Glutamatergic neuron (in vitro differentiated cells): Measurements from ENCODE around the gene OAS1. TPM values are rescaled to one million over a fixed set of nuclear protein-coding genes. Genes with fewer than 3 reads are reported as not detected.

Source experiments
- DNase-seq: peaks from one replicate; pipeline ENCODE4 v3.0.0; 2022
- H3K27ac Mint-ChIP-seq: one replicate; pipeline ENCODE4 v1.8.0; 2020; ENCODE audit warnings: mild to moderate bottlenecking, mixed read lengths, inconsistent platforms; ENCODE audit not compliant: unreplicated experiment
- H3K27me3 Mint-ChIP-seq: one replicate; pipeline ENCODE4 v1.8.0; 2020; ENCODE audit warnings: mild to moderate bottlenecking, moderate library complexity, mixed read lengths, inconsistent platforms; ENCODE audit not compliant: unreplicated experiment
- H3K36me3 Mint-ChIP-seq: one replicate; pipeline ENCODE4 v1.8.0; 2020; ENCODE audit warnings: mild to moderate bottlenecking, mixed read lengths, inconsistent platforms; ENCODE audit not compliant: unreplicated experiment
- H3K4me1 Mint-ChIP-seq: one replicate; pipeline ENCODE4 v1.8.0; 2020; ENCODE audit warnings: mild to moderate bottlenecking, low read depth, mixed read lengths, inconsistent platforms; ENCODE audit not compliant: unreplicated experiment
- H3K4me3 Mint-ChIP-seq: one replicate; pipeline ENCODE4 v1.8.0; 2020; ENCODE audit warnings: mild to moderate bottlenecking, mixed read lengths, inconsistent platforms; ENCODE audit not compliant: unreplicated experiment
- H3K9me3 Mint-ChIP-seq: one replicate; pipeline ENCODE4 v1.8.0; 2020; ENCODE audit warnings: mild to moderate bottlenecking, moderate library complexity, mixed read lengths, inconsistent platforms; ENCODE audit not compliant: unreplicated experiment
- CTCF ChIP-seq: fragments of 200-600 bp; sonication (generic); IDR thresholded peaks from one replicate; pipeline ENCODE4 v1.5.0; 2021; ENCODE audit not compliant: partially characterized antibody, unreplicated experiment
- total RNA-seq: library from RNA; stranded (reverse); fragmentation: NEBNext Ultra II Directional; extraction: Animal tissue kit (Norgen Biotek cat#: 25700); gene quantifications from one replicate; pipeline ENCODE4 v1.2.1, GENCODE V29; 2021; ENCODE audit not compliant: unreplicated experiment

The OAS1 gene
- total RNA-seq, 1 donor from 2014 or later: not detected

DNA sequence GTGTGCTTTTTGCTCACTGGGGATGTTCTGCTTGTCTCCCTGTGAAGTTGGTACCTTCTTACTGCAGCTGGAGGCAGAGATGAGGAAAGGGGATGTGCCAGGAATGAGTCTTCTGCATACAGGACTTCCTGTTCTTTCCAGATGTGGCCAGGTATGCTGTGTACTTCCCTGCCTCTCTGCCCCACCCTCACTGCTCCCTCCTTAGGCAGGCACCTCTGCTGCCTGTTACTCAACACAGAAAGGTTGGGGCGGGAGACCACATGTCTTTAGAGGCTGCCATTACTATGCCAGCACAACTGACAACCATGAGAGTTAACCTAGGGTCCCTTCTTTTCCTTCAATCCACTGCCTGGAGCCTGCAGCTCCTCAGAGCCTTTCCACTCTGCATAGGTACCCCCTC lies 29.5 kb downstream of the OAS1 start:
- H3K27me3 Mint-ChIP-seq: peaks cover 4% of the 10 kb centered on the region
- TF ChIP-seq CTCF: no peak

DNA sequence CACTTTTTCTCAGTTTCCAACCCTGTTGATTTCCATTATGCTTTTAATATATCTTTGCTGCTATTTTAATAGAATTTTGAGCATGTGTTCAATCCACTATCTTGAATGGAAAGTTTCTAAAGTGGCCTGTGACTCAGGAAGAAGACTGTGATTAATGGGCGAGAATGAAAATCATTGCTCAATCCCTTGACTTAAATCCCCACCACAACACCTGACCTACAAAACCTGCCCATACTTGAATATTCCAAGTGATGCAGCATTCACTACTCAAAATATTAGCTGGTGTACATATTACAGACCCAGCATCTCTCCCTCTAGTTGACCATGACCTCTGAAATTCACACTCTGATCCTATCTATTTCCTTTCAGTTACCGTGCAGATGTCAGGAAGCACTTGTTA lies 30.2 kb downstream of the OAS1 start:
- Mint-ChIP-seq H3K4me1 (no peaks in the 10 kb centered on the region), H3K36me3 (no peaks in the 10 kb centered on the region), H3K4me3 (no peak overlapping the region), H3K27me3 (peaks cover 4% of the 10 kb centered on the region), H3K27ac (no peak overlapping the region), H3K9me3 (no peaks in the 10 kb centered on the region)
- no peak for DNase-seq
- no peak for TF ChIP-seq CTCF

More for the DNA sequence above, 29.5 kb downstream of the OAS1 start:
- no peak overlapping the region for H3K27ac Mint-ChIP-seq
- no peak overlapping the region for H3K4me3 Mint-ChIP-seq
- no peaks in the 10 kb centered on the region for H3K36me3 Mint-ChIP-seq
- no peaks in the 10 kb centered on the region for H3K4me1 Mint-ChIP-seq
- no peak for DNase-seq
- H3K9me3 Mint-ChIP-seq: no peaks in the 10 kb centered on the region

GRCh38 chr12:112937741-112938719 lies 31.3 kb downstream of the OAS1 start, which contains the start of gene OAS3:
TSS of gene OAS3 (plus strand) at chr12:112938474. CDS start at chr12:112938531, 57 bp downstream.
- no peaks in the 10 kb centered on the region for H3K4me1 Mint-ChIP-seq
- no peaks in the 10 kb centered on the region for H3K36me3 Mint-ChIP-seq
- no peak within 1 kb of the TSS for H3K27ac Mint-ChIP-seq
- H3K9me3 Mint-ChIP-seq: no peaks in the 10 kb centered on the region
- peaks cover 4% of the 10 kb centered on the region for H3K27me3 Mint-ChIP-seq
- DNase-seq: peak; percentile 32
- peak within 1 kb of the TSS; percentile 65 for H3K4me3 Mint-ChIP-seq
- TF ChIP-seq CTCF: no peak

DNA sequence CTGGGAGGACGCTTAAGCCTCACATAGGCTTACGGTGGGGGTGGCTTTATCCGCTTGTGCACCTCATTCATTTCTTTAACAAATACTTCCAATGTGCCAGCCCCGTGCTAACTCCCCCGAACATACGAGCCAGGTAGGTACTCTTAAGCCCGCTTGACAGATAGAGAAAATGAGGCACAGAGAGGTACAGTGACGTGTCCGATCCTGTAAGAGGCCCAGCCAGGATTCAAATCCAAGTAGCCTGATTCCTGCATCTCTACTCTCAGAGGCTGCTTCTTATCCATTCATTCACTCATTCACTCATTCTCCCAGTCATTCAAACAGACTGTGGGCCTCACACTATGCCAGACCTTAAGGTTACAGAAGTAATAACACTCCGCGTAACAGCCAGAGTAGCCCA lies 32.0 kb downstream of the OAS1 start:
- H3K36me3 Mint-ChIP-seq: no peaks in the 10 kb centered on the region
- H3K27ac Mint-ChIP-seq: no peak overlapping the region
- TF ChIP-seq CTCF: no peak
- H3K4me3 Mint-ChIP-seq: peak overlapping the region; percentile 65
- H3K4me1 Mint-ChIP-seq: no peaks in the 10 kb centered on the region
- H3K9me3 Mint-ChIP-seq: no peaks in the 10 kb centered on the region
- DNase-seq: no peak
- H3K27me3 Mint-ChIP-seq: peaks cover 4% of the 10 kb centered on the region

GRCh38 chr12:112939761-112940381 lies 33.1 kb downstream of the OAS1 start:
- H3K27me3 Mint-ChIP-seq: peaks cover 4% of the 10 kb centered on the region
- no peak overlapping the region for H3K4me3 Mint-ChIP-seq
- no peaks in the 10 kb centered on the region for H3K36me3 Mint-ChIP-seq
- H3K9me3 Mint-ChIP-seq: no peaks in the 10 kb centered on the region
- DNase-seq: no peak
- no peak overlapping the region for H3K27ac Mint-ChIP-seq
- peaks cover 2% of the 10 kb centered on the region for H3K4me1 Mint-ChIP-seq
- no peak for TF ChIP-seq CTCF
